ENCODE measurements around the gene GIMAP6.
"Not testable (repeated sequence)": the region's sequence is repeated elsewhere in the genome, so short reads cannot be mapped to it uniquely, and the experiment has no call there.

The GIMAP6 gene

DNA sequence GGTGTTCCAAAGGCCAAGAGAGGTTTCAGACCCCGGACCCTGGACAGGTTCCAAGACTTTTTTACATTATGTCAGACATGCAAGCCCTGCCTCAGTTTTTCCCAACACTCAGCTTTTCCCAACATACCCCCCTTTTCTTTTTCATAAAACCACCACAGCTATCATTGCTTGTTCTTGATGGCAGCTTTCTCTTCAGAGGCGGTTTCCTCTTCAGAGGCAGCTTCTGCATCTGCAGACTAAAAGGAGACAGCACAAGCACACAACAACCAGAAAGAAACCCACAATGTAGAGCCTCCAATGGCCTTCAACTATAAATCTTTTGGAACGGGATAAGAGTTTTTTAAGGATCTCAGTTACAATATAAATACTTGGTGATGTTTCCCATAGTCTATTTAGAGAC, 19.3 kb downstream of the GIMAP6 start:
- Histone ChIP-seq H3K9ac (ENCODE audit: insufficient read length) (no peak overlapping the region), H3K36me3 (ENCODE audit: insufficient read depth, low read length) (no peaks in the 10 kb centered on the region), H3K9me3 (ENCODE audit: low read depth, low read length) (no peaks in the 10 kb centered on the region), H3K4me3 (no peak overlapping the region), H3K27ac (no peak overlapping the region)
- DNase-seq (ENCODE audit: low read depth, low spot score): no peak
- TF ChIP-seq FOXP2 (optimal IDR thresholded peaks at IDR 0.05; ENCODE audit: control extremely low read depth, extremely low read length, insufficient read depth): no peak
- TF ChIP-seq POLR2AphosphoS5 (IDR thresholded peaks at IDR 0.05; ENCODE audit: borderline replicate concordance, low read depth, low read length): no peak
- no peak for TF ChIP-seq EZH2 (IDR thresholded peaks at IDR 0.05)

DNA sequence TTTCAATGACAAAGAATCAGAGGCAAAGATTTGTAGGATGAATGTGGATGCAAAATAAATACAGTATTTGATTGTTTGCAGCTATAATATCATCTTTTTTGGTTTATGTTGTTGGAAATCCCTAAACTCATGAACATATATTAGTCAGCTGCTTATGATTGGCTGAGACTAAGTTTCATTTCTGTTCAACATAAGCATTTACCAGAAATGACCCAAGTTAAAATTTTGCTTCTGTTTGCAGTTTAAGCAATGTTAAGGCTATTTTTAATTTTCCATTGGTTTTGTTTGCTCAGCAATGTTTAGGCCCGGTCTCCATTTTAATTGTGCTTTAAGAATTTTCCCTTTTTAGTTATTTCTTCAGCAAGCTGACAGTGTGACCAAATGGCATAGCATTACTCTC, 22.0 kb downstream of the GIMAP6 start:
- DNase-seq (ENCODE audit: low read depth, low spot score): no peak
- no peak overlapping the region for H3K4me3 ChIP-seq
- no peaks in the 10 kb centered on the region for H3K36me3 ChIP-seq (ENCODE audit: insufficient read depth, low read length)
- H3K9ac ChIP-seq (ENCODE audit: insufficient read length): no peak overlapping the region
- no peaks in the 10 kb centered on the region for H3K9me3 ChIP-seq (ENCODE audit: low read depth, low read length)
- TF ChIP-seq EZH2 (IDR thresholded peaks at IDR 0.05): no peak
- TF ChIP-seq POLR2AphosphoS5 (IDR thresholded peaks at IDR 0.05; ENCODE audit: borderline replicate concordance, low read depth, low read length): no peak
- TF ChIP-seq FOXP2 (optimal IDR thresholded peaks at IDR 0.05; ENCODE audit: control extremely low read depth, extremely low read length, insufficient read depth): no peak
- no peak overlapping the region for H3K27ac ChIP-seq

DNA sequence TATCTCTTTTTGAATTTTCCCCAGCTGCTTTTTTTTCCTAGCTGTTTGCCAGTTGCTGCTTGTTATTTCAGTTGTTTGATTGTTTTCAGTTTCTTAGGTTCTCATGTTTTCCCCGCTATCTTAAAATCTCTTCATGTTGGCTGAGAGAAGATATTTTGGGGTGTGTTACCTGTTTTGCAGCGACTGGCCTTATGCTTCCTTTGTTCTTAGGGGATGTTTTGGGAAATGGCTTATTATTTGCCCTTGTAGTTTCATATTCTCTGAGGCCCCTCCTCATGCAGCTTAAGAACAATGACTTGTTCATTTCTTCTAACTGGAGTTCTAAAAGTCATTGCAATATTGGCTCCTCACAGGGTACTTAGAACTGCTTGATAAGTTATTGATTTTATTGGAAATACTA, 28.6 kb downstream of the GIMAP6 start:
- not testable (repeated sequence) for H3K4me3 ChIP-seq; H3K27ac ChIP-seq; H3K9ac ChIP-seq (ENCODE audit: insufficient read length); DNase-seq (ENCODE audit: low read depth, low spot score); H3K9me3 ChIP-seq (ENCODE audit: low read depth, low read length); H3K36me3 ChIP-seq (ENCODE audit: insufficient read depth, low read length)

DNA sequence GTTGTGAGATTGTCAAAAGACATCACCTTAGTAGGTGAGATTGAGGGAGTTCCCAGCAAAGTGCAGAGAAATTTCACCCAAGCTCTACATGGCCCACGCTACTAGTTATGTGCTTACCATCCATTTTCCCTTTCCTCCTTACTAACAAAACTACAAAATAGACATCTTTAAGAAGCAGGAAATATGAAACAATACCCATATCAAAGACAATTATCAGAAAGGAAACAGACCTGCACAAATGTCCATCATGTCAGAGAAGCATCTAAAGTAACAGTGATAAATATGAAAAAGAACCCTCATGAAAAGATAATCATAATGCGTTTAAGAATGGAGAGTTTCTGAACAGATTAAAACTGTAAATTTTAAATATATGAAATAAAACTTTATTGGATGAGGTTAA, 36.8 kb downstream of the GIMAP6 start:
- H3K36me3 ChIP-seq (ENCODE audit: insufficient read depth, low read length): no peaks in the 10 kb centered on the region
- no peak overlapping the region for H3K9ac ChIP-seq (ENCODE audit: insufficient read length)
- H3K9me3 ChIP-seq (ENCODE audit: low read depth, low read length): no peaks in the 10 kb centered on the region
- H3K4me3 ChIP-seq: no peak overlapping the region
- no peak overlapping the region for H3K27ac ChIP-seq
- no peak for TF ChIP-seq POLR2AphosphoS5 (IDR thresholded peaks at IDR 0.05; ENCODE audit: borderline replicate concordance, low read depth, low read length)
- no peak for TF ChIP-seq FOXP2 (optimal IDR thresholded peaks at IDR 0.05; ENCODE audit: control extremely low read depth, extremely low read length, insufficient read depth)
- TF ChIP-seq EZH2 (IDR thresholded peaks at IDR 0.05): no peak
- DNase-seq (ENCODE audit: low read depth, low spot score): no peak

DNA sequence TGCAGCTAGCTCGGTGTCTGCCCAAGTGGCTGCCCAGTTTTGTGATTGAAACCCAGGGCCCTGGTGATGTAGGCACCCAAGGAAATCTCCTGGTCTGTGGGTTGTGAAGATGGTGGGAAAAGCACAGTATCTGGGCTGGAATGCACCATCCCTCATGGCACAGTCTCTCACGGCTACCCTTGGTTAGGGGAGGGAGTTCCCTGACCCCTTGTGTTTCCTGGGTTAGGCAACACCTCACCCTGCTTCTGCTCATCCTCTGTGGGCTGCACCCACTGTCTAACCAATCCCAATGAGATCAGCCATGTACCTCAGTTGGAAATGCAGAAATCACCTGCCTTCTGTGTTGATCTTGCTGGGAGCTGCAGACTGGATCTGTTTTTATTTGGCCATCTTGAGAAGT, 37.4 kb downstream of the GIMAP6 start:
- H3K36me3 ChIP-seq (ENCODE audit: insufficient read depth, low read length): no peaks in the 10 kb centered on the region
- no peak overlapping the region for H3K9ac ChIP-seq (ENCODE audit: insufficient read length)
- no peaks in the 10 kb centered on the region for H3K9me3 ChIP-seq (ENCODE audit: low read depth, low read length)
- DNase-seq (ENCODE audit: low read depth, low spot score): no peak
- TF ChIP-seq FOXP2 (optimal IDR thresholded peaks at IDR 0.05; ENCODE audit: control extremely low read depth, extremely low read length, insufficient read depth) (no peak), POLR2AphosphoS5 (IDR thresholded peaks at IDR 0.05; ENCODE audit: borderline replicate concordance, low read depth, low read length) (no peak), EZH2 (IDR thresholded peaks at IDR 0.05) (no peak)
- H3K27ac ChIP-seq: no peak overlapping the region
- no peak overlapping the region for H3K4me3 ChIP-seq

DNA sequence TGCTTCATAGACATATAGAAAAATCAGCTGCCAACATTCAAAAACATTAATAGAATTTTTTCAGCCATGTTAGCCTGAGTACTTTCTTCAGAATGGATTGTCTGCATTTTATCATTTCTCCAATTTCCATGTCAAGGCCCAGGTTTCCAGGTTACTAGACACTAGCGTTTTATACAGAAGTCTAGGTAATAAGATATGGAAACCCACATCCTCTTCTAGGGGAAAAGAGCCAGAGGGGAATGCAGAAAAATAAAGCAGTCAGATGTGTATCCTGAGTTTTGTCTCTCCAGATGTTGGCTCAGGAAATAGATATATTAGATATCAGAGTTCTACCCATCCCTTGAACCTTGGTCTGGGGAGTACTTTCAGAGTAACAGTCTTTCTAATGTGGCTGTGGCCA, 44.6 kb downstream of the GIMAP6 start:
- Histone ChIP-seq H3K27ac (no peak overlapping the region), H3K4me3 (no peak overlapping the region), H3K36me3 (ENCODE audit: insufficient read depth, low read length) (no peaks in the 10 kb centered on the region), H3K9ac (ENCODE audit: insufficient read length) (no peak overlapping the region), H3K9me3 (ENCODE audit: low read depth, low read length) (no peaks in the 10 kb centered on the region)
- TF ChIP-seq FOXP2 (optimal IDR thresholded peaks at IDR 0.05; ENCODE audit: control extremely low read depth, extremely low read length, insufficient read depth) (no peak), EZH2 (IDR thresholded peaks at IDR 0.05) (no peak), POLR2AphosphoS5 (IDR thresholded peaks at IDR 0.05; ENCODE audit: borderline replicate concordance, low read depth, low read length) (no peak)
- DNase-seq (ENCODE audit: low read depth, low spot score): no peak

DNA sequence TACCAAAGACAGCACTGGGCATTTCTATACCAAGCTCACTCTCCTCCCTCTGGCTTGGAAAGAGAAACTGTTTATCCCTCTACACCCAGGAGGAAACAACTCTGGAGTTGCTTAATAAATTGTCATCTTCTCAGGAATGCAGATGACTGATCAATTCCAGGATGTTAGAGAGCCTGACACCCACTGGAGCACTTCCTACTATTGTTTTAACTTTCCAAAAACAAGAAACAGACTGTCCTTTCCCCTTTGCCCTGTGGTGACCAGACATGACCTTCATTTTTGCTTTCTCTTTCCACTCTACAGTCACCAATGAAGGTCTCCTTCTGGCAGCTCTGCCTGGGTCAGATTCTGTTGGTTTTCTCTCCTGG, 45.4 kb downstream of the GIMAP6 start:
- Histone ChIP-seq H3K27ac (no peak overlapping the region), H3K4me3 (no peak overlapping the region), H3K9ac (ENCODE audit: insufficient read length) (no peak overlapping the region), H3K9me3 (ENCODE audit: low read depth, low read length) (no peaks in the 10 kb centered on the region), H3K36me3 (ENCODE audit: insufficient read depth, low read length) (no peaks in the 10 kb centered on the region)
- DNase-seq (ENCODE audit: low read depth, low spot score): no peak
- TF ChIP-seq EZH2 (IDR thresholded peaks at IDR 0.05): no peak
- no peak for TF ChIP-seq POLR2AphosphoS5 (IDR thresholded peaks at IDR 0.05; ENCODE audit: borderline replicate concordance, low read depth, low read length)

DNA sequence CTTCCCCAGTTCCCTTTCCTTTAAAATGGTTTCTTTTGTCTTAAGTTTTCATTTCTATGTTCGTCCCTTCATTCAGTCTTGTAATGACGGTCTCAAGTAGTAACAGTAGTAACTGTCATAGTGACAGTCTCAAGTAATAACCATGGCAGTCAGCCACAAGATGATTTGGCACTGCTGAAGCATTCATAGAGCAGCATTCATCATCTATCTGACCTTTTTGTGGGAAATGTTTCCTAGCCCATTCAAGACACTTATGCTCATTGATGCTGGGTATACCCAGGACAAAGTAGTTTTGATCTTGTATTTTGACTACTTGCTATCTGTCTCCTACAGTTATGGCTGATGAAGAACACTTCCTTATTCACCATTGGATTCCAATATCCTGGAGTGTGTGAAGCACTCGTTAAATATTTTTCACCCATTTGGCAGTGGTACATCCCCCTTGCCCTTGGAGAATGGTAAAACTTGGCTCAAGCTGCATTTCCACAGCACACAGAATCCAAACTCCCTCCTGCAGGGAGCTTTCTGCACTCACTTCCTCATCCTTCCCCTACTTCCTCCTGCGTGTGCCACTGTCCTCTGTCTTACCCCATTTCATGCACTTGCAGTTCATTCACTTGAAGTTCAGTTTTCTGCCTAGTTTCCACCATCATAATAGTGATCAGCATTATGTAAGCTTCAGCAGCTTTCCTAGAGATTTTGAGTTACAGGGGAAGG, 46.0 kb downstream of the GIMAP6 start:
- H3K36me3 ChIP-seq (ENCODE audit: insufficient read depth, low read length): no peaks in the 10 kb centered on the region
- H3K9me3 ChIP-seq (ENCODE audit: low read depth, low read length): no peaks in the 10 kb centered on the region
- TF ChIP-seq POLR2AphosphoS5 (IDR thresholded peaks at IDR 0.05; ENCODE audit: borderline replicate concordance, low read depth, low read length) (no peak), FOXP2 (optimal IDR thresholded peaks at IDR 0.05; ENCODE audit: control extremely low read depth, extremely low read length, insufficient read depth) (no peak), EZH2 (IDR thresholded peaks at IDR 0.05) (no peak)
- no peak overlapping the region for H3K9ac ChIP-seq (ENCODE audit: insufficient read length)
- H3K27ac ChIP-seq: no peak overlapping the region
- DNase-seq (ENCODE audit: low read depth, low spot score): no peak
- H3K4me3 ChIP-seq: no peak overlapping the region

DNA sequence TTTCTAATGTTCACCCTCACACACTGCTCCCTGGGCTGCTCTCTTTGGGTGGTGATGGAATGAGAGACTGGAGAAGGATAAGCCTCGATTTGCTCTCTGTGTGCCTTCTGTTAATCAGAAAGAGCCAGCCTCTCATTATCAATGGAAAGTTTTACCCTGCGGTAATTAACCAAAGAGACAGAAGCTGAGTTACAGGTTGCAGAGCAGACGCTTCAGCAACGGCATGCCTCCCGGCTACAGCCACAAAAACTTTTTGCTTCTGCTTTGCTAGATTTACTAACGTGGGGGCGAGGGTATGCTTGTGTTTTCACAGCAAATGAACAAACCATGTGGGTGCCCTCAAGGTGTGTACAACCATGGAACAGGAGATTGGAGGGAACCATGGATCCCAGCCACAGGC, 47.0 kb downstream of the GIMAP6 start:
- no peak for TF ChIP-seq FOXP2 (optimal IDR thresholded peaks at IDR 0.05; ENCODE audit: control extremely low read depth, extremely low read length, insufficient read depth)
- no peak for TF ChIP-seq EZH2 (IDR thresholded peaks at IDR 0.05)
- no peak for TF ChIP-seq POLR2AphosphoS5 (IDR thresholded peaks at IDR 0.05; ENCODE audit: borderline replicate concordance, low read depth, low read length)
- no peaks in the 10 kb centered on the region for H3K36me3 ChIP-seq (ENCODE audit: insufficient read depth, low read length)
- no peaks in the 10 kb centered on the region for H3K9me3 ChIP-seq (ENCODE audit: low read depth, low read length)
- no peak overlapping the region for H3K27ac ChIP-seq
- H3K9ac ChIP-seq (ENCODE audit: insufficient read length): no peak overlapping the region
- no peak overlapping the region for H3K4me3 ChIP-seq
- no peak for DNase-seq (ENCODE audit: low read depth, low spot score)
